Stimulated activated CD4-positive, alpha-beta T cell treated with anti-CD3 and anti-CD28 coated beads, TNF-alpha, amount 100 ng/mL, for 24 hours (primary cell): ENCODE data around the gene TNRC18.

Experiments
- DNase-seq, 3 experiments: peaks; one replicate each; pipeline ENCODE4 v3.0.0-alpha.2; 2020; ENCODE audit warnings: low read depth in 3 of 3

Gene TNRC18

GRCh38 chr7:5452470-5452899, 28.9 kb upstream of the TNRC18 start:
- no peak for DNase-seq

- DNase-seq, result no peak
Observed at GRCh38 chr7:5451391-5451790, 27.8 kb upstream of the TNRC18 start.

GRCh38 chr7:5450549-5451327, 27.1 kb upstream of the TNRC18 start:
- DNase-seq, result no peak

GRCh38 chr7:5448378-5449037, 24.9 kb upstream of the TNRC18 start:
- no peak for DNase-seq

- no peak for DNase-seq
Observed at GRCh38 chr7:5445981-5446594, 22.5 kb upstream of the TNRC18 start.

- DNase-seq, result no peak
Observed at GRCh38 chr7:5443678-5444077, 20.0 kb upstream of the TNRC18 start.

- DNase-seq, result no peak
Observed at GRCh38 chr7:5442757-5443305, 19.2 kb upstream of the TNRC18 start.

GRCh38 chr7:5441840-5442503, 18.3 kb upstream of the TNRC18 start:
- no peak for DNase-seq

GRCh38 chr7:5439572-5440496, 16.2 kb upstream of the TNRC18 start:
- no peak for DNase-seq

GRCh38 chr7:5439209-5439571, 15.6 kb upstream of the TNRC18 start:
- no peak for DNase-seq

- DNase-seq, result no peak
Observed at GRCh38 chr7:5437987-5438386, 14.4 kb upstream of the TNRC18 start.

- no peak for DNase-seq
Observed at GRCh38 chr7:5437348-5437892, 13.8 kb upstream of the TNRC18 start.

- DNase-seq, result no peak
Observed at GRCh38 chr7:5436003-5436678, 12.5 kb upstream of the TNRC18 start.

- no peak for DNase-seq
Observed at GRCh38 chr7:5435291-5436002, 11.8 kb upstream of the TNRC18 start.

- no peak for DNase-seq
Observed at GRCh38 chr7:5433181-5433580, 9.5 kb upstream of the TNRC18 start.

GRCh38 chr7:5432691-5433090, 9.1 kb upstream of the TNRC18 start:
- no peak for DNase-seq

- DNase-seq, result no peak
Observed at GRCh38 chr7:5431560-5432015, 8.0 kb upstream of the TNRC18 start.

- DNase-seq, result no peak
Observed at GRCh38 chr7:5430612-5430947, 6.9 kb upstream of the TNRC18 start.

GRCh38 chr7:5429857-5430611, 6.4 kb upstream of the TNRC18 start:
- DNase-seq, result no peak
